Measurements from ENCODE around the gene KAT6B.

The KAT6B gene

GRCh38 chr10:74900297-74900696 is 73.9 kb downstream of the KAT6B start:
- no peak overlapping the region for H3K4me3 ChIP-seq (ENCODE audit: low read depth, low read length)
- DNase-seq (ENCODE audit: low read depth) = no peak
- in situ Hi-C loops (cut with HindIII; ENCODE audit: low sequenced_read_pairs) = no loop called here
- TF ChIP-seq, protein P1, sequence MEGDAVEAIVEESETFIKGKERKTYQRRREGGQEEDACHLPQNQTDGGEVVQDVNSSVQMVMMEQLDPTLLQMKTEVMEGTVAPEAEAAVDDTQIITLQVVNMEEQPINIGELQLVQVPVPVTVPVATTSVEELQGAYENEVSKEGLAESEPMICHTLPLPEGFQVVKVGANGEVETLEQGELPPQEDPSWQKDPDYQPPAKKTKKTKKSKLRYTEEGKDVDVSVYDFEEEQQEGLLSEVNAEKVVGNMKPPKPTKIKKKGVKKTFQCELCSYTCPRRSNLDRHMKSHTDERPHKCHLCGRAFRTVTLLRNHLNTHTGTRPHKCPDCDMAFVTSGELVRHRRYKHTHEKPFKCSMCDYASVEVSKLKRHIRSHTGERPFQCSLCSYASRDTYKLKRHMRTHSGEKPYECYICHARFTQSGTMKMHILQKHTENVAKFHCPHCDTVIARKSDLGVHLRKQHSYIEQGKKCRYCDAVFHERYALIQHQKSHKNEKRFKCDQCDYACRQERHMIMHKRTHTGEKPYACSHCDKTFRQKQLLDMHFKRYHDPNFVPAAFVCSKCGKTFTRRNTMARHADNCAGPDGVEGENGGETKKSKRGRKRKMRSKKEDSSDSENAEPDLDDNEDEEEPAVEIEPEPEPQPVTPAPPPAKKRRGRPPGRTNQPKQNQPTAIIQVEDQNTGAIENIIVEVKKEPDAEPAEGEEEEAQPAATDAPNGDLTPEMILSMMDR (IDR thresholded peaks at IDR 0.05; ENCODE audit: low read depth, low read length, missing control alignments) = no peak

- in situ Hi-C loops (cut with HindIII; ENCODE audit: low sequenced_read_pairs) = no loop called here
- no peak for DNase-seq (ENCODE audit: low read depth)
- no peak overlapping the region for H3K4me3 ChIP-seq (ENCODE audit: low read depth, low read length)
- TF ChIP-seq, protein P1 (IDR thresholded peaks at IDR 0.05; ENCODE audit: low read depth, low read length, missing control alignments) = no peak
Observed at GRCh38 chr10:74901301-74901700, 74.9 kb downstream of the KAT6B start.

GRCh38 chr10:74901867-74902450 is 75.6 kb downstream of the KAT6B start:
- TF ChIP-seq, protein P1 (IDR thresholded peaks at IDR 0.05; ENCODE audit: low read depth, low read length, missing control alignments) = no peak
- in situ Hi-C loops (cut with HindIII; ENCODE audit: low sequenced_read_pairs) = no loop called here

GRCh38 chr10:74903491-74903890 is 77.1 kb downstream of the KAT6B start:
- in situ Hi-C loops (cut with HindIII; ENCODE audit: low sequenced_read_pairs) = no loop called here
- TF ChIP-seq, protein P1 (IDR thresholded peaks at IDR 0.05; ENCODE audit: low read depth, low read length, missing control alignments) = no peak
- no peak overlapping the region for H3K4me3 ChIP-seq (ENCODE audit: low read depth, low read length)
- DNase-seq (ENCODE audit: low read depth) = no peak

More at GRCh38 chr10:74901867-74902450, 75.6 kb downstream of the KAT6B start:
- no peak overlapping the region for H3K4me3 ChIP-seq (ENCODE audit: low read depth, low read length)
- DNase-seq (ENCODE audit: low read depth) = no peak

GRCh38 chr10:74906611-74907198 is 80.3 kb downstream of the KAT6B start:
- in situ Hi-C loops (cut with HindIII; ENCODE audit: low sequenced_read_pairs) = no loop called here
- DNase-seq (ENCODE audit: low read depth) = no peak
- H3K4me3 ChIP-seq (ENCODE audit: low read depth, low read length) = no peak overlapping the region
- TF ChIP-seq, protein P1 (IDR thresholded peaks at IDR 0.05; ENCODE audit: low read depth, low read length, missing control alignments) = no peak

- no peak overlapping the region for H3K4me3 ChIP-seq (ENCODE audit: low read depth, low read length)
- in situ Hi-C loops (cut with HindIII; ENCODE audit: low sequenced_read_pairs) = loop anchor here (5.0 kb wide), 1 partner anchor 67 kb away; no protein-coding TSS in a partner anchor
- TF ChIP-seq, protein P1 (IDR thresholded peaks at IDR 0.05; ENCODE audit: low read depth, low read length, missing control alignments) = no peak
- DNase-seq (ENCODE audit: low read depth) = no peak
Observed at GRCh38 chr10:74909670-74910069, 83.3 kb downstream of the KAT6B start.

All from astrocyte of the cerebellum (primary cell).